NCI-H460 (cell line): ENCODE measurements around the gene MYADML2. TPM values are rescaled to one million over a fixed set of nuclear protein-coding genes. Genes with fewer than 3 reads are reported as not detected.

Source experiments
- DNase-seq: peaks from one replicate; pipeline ENCODE4 v3.0.0-alpha.2; 2016; ENCODE audit warnings: low read depth; ENCODE audit errors: extremely low read depth
- total RNA-seq: library from RNA; depleted of rRNA; stranded (reverse); fragments of >200 nt; shearing (Covaris generic); gene quantifications from 2 replicates; pipeline ENCODE4 v1.2.3, GENCODE V29; 2014

Gene MYADML2
- total RNA-seq, 1 experiment from 2014 or later = not detected

- no peak for DNase-seq
Observed at GRCh38 chr17:81940538-81941483, 6.2 kb downstream of the MYADML2 start.

GRCh38 chr17:81939881-81940385, 7.1 kb downstream of the MYADML2 start:
- no peak for DNase-seq

GRCh38 chr17:81939218-81939617, 7.8 kb downstream of the MYADML2 start:
- no peak for DNase-seq

- DNase-seq = no peak
Observed at GRCh38 chr17:81935709-81936084, 11.3 kb downstream of the MYADML2 start.

GRCh38 chr17:81934850-81935708, 12.0 kb downstream of the MYADML2 start:
- DNase-seq = no peak

- no peak for DNase-seq
Observed at GRCh38 chr17:81934098-81934757, 12.8 kb downstream of the MYADML2 start.

- DNase-seq = no peak
Observed at GRCh38 chr17:81933178-81933699, 13.8 kb downstream of the MYADML2 start.

- no peak for DNase-seq
Observed at GRCh38 chr17:81932333-81932983, 14.6 kb downstream of the MYADML2 start.

- DNase-seq = no peak
Observed at GRCh38 chr17:81931557-81932332, 15.3 kb downstream of the MYADML2 start.

GRCh38 chr17:81931189-81931556, 15.9 kb downstream of the MYADML2 start:
- no peak for DNase-seq

GRCh38 chr17:81930142-81931125, 16.6 kb downstream of the MYADML2 start:
- DNase-seq = no peak

GRCh38 chr17:81929253-81930141, 17.5 kb downstream of the MYADML2 start:
- no peak for DNase-seq

GRCh38 chr17:81928544-81929252, 18.3 kb downstream of the MYADML2 start:
- DNase-seq = no peak

- peak; percentile 92 for DNase-seq
Observed at GRCh38 chr17:81927653-81928543, 19.1 kb downstream of the MYADML2 start, which contains the start of gene MAFG. Gene MAFG (minus strand): TSS chr17:81927735. CDS start chr17:81923185, 4,550 bp downstream.

- DNase-seq = no peak
Observed at GRCh38 chr17:81927152-81927652, 19.8 kb downstream of the MYADML2 start.
